GM12872 (cell line): Measurements from ENCODE around the gene NEBL.

Experiments
- CTCF ChIP-seq: IDR thresholded peaks from 3 replicates; pipeline ENCODE4 v1.5.1; 2011; ENCODE audit warnings: low read depth, mild to moderate bottlenecking, low read length, moderate library complexity; ENCODE audit not compliant: insufficient read depth

The NEBL gene

GRCh38 chr10:20814116-20814515, 83.0 kb downstream of the NEBL start:
- no peak for TF ChIP-seq CTCF

GRCh38 chr10:20811131-20811530, 86.0 kb downstream of the NEBL start:
- TF ChIP-seq CTCF: no peak

GRCh38 chr10:20809631-20810030, 87.5 kb downstream of the NEBL start:
- TF ChIP-seq CTCF: no peak

GRCh38 chr10:20806487-20806886, 90.6 kb downstream of the NEBL start:
- TF ChIP-seq CTCF: no peak

GRCh38 chr10:20797290-20797689, 99.8 kb downstream of the NEBL start:
- TF ChIP-seq CTCF: no peak

GRCh38 chr10:20795391-20795790, 101.7 kb downstream of the NEBL start:
- no peak for TF ChIP-seq CTCF

- no peak for TF ChIP-seq CTCF
Observed at GRCh38 chr10:20785174-20785573, 111.9 kb downstream of the NEBL start.

GRCh38 chr10:20778008-20778757, 118.9 kb downstream of the NEBL start:
- no peak for TF ChIP-seq CTCF
